Breast epithelium (tissue), 4 donors: ENCODE results near the gene LCE1F. TPM values are rescaled to one million over a fixed set of nuclear protein-coding genes. Genes with fewer than 3 reads are reported as not detected.

Source experiments
- DNase-seq, 2 donors: peaks; one replicate each; pipeline ENCODE4 v3.0.0-alpha.2; 2019; ENCODE audit warnings: low spot score in 2 of 2
- H3K27ac ChIP-seq, 2 donors: fragments of 200-600 bp; sonication (generic) in 1 of 2; one replicate each; pipeline ENCODE4 v1.5.1; 2016 to 2019; ENCODE audit warnings: mild to moderate bottlenecking in 1 of 2
- H3K27me3 ChIP-seq, 2 donors: fragments of 200-600 bp; sonication (generic) in 1 of 2; one replicate each; pipeline versions ENCODE4 v1.5.1 to v1.6.0; 2017 to 2019; ENCODE audit warnings: control low read depth in 1 of 2, mild to moderate bottlenecking in 1 of 2
- H3K36me3 ChIP-seq: fragments of 200-600 bp; one replicate; pipeline ENCODE4 v1.5.1; 2019
- H3K4me1 ChIP-seq, 2 donors: fragments of 200-600 bp; sonication (generic); one replicate each; pipeline ENCODE4 v1.5.1; 2016 to 2019; ENCODE audit warnings: control low read depth in 1 of 2
- H3K4me3 ChIP-seq, 3 donors: fragments of 200-600 bp; sonication (generic); 1 replicate in 2 of 3; 2 replicates in 1 of 3; pipeline ENCODE4 v1.5.1; 2016 to 2019; ENCODE audit warnings: mild to moderate bottlenecking in 3 of 3, moderate library complexity in 2 of 3
- H3K9me3 ChIP-seq, 2 donors: fragments of 200-600 bp; sonication (generic) in 1 of 2; one replicate each; pipeline ENCODE4 v1.5.1; 2016 to 2019; ENCODE audit warnings: control low read depth in 1 of 2
- POLR2A ChIP-seq: fragments of 450-650 bp; IDR thresholded peaks from one replicate; pipeline ENCODE4 v1.6.1; 2016; ENCODE audit warnings: antibody characterized with exemption, mild to moderate bottlenecking, moderate library complexity
- POLR2AphosphoS5 ChIP-seq, 3 donors: sonication (generic); formaldehyde crosslinking; IDR thresholded peaks; one replicate each; pipeline ENCODE4 v1.6.1; 2017; ENCODE audit warnings: antibody characterized with exemption in 3 of 3
- intact Hi-C: fragments of 100-400 bp; cut with DNase I; formaldehyde crosslinking; loops from one replicate; pipeline ENCODE4 v1.15.1; 2023; ENCODE audit warnings: low total_unique reads
- total RNA-seq, 3 donors: library from RNA; depleted of rRNA; stranded (reverse); fragments of >200 nt; gene quantifications; one replicate each; pipeline ENCODE4 v1.1.0, GENCODE V29; 2016
- TF ChIP-seq, protein P1 (sequence below), 3 donors: fragments of 450-650 bp; IDR thresholded peaks; one replicate each; pipeline ENCODE4 v1.5.1; 2016 to 2017; ENCODE audit warnings: antibody characterized with exemption in 3 of 3, mild to moderate bottlenecking in 3 of 3, moderate library complexity in 3 of 3

The LCE1F gene, protein sequence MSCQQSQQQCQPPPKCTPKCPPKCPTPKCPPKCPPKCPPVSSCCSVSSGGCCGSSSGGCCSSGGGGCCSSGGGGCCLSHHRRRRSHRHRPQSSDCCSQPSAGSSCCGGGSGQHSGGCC
- not detected for total RNA-seq

- no peak for TF ChIP-seq POLR2AphosphoS5 (IDR thresholded peaks at IDR 0.05)
- TF ChIP-seq, protein P1, sequence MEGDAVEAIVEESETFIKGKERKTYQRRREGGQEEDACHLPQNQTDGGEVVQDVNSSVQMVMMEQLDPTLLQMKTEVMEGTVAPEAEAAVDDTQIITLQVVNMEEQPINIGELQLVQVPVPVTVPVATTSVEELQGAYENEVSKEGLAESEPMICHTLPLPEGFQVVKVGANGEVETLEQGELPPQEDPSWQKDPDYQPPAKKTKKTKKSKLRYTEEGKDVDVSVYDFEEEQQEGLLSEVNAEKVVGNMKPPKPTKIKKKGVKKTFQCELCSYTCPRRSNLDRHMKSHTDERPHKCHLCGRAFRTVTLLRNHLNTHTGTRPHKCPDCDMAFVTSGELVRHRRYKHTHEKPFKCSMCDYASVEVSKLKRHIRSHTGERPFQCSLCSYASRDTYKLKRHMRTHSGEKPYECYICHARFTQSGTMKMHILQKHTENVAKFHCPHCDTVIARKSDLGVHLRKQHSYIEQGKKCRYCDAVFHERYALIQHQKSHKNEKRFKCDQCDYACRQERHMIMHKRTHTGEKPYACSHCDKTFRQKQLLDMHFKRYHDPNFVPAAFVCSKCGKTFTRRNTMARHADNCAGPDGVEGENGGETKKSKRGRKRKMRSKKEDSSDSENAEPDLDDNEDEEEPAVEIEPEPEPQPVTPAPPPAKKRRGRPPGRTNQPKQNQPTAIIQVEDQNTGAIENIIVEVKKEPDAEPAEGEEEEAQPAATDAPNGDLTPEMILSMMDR (IDR thresholded peaks at IDR 0.05) = no peak
- no peak for TF ChIP-seq POLR2A
- Histone ChIP-seq H3K4me3 (no peak within 1 kb of the TSS), H3K36me3 (no peaks in the 10 kb centered on the region), H3K4me1 (no peaks in the 10 kb centered on the region), H3K27ac (no peak within 1 kb of the TSS), H3K27me3 (no peaks in the 10 kb centered on the region), H3K9me3 (no peaks in the 10 kb centered on the region)
- no peak for DNase-seq
- intact Hi-C loops = no loop called here
Observed at GRCh38 chr1:152774875-152775274, at the start of gene LCE1F. Gene LCE1F, plus strand, starts transcription at chr1:152775140. Its CDS starts 1,232 bp downstream, at chr1:152776372.

GRCh38 chr1:152725261-152725660, 49.7 kb upstream of the LCE1F start:
- Histone ChIP-seq H3K27me3 (no peaks in the 10 kb centered on the region), H3K36me3 (no peaks in the 10 kb centered on the region), H3K4me3 (no peak overlapping the region), H3K27ac (no peak overlapping the region), H3K9me3 (no peaks in the 10 kb centered on the region), H3K4me1 (no peaks in the 10 kb centered on the region)
- intact Hi-C loops = no loop called here
- TF ChIP-seq, protein P1 (IDR thresholded peaks at IDR 0.05) = no peak
- TF ChIP-seq POLR2A (no peak), POLR2AphosphoS5 (IDR thresholded peaks at IDR 0.05) (no peak)
- DNase-seq = no peak

DNA sequence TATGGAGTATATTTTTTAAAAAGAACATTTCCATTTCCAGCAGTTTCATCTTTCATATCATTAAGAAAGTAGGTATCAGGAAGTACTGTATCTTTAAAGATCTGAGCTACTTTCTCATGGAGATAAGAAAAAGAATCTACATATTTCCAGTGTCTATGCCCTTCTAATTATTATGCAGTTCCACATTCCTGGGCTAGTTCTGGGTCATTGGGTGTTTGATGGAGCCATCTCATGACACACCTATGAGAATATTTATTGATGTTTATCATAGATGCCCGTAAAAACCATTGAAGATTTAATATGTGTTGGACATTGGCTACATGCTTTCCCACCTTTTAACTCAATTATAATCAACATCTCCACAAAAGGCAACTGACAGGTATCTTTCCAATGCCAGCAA, 46.0 kb upstream of the LCE1F start:
- H3K4me3 ChIP-seq = no peak overlapping the region
- intact Hi-C loops = no loop called here
- no peak for TF ChIP-seq POLR2AphosphoS5 (IDR thresholded peaks at IDR 0.05)
- no peak for TF ChIP-seq POLR2A
- no peaks in the 10 kb centered on the region for H3K4me1 ChIP-seq
- H3K9me3 ChIP-seq = no peaks in the 10 kb centered on the region
- H3K27ac ChIP-seq = no peak overlapping the region
- H3K27me3 ChIP-seq = peaks cover 0 to 8% of the 10 kb centered on the region in 2 donors
- H3K36me3 ChIP-seq = no peaks in the 10 kb centered on the region
- no peak for DNase-seq

DNA sequence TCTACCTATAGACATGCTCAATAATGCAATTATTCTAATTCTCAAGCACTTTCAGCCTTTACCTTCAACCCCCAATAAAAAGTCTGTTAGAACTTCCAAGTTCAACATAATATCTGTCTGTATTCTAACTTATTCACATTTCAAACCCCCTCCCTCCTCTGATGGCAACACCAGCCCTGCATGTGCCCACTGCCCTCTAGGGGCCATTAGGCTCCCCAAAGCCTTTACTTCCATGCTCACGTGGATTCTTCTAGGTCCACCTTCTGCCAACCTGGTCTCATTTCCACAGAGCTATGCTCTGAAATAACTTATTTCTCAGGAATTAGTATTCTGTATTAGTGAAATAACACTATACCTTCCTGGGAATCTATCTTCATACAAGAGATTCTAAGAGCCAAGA, 39.3 kb upstream of the LCE1F start:
- no peak for DNase-seq
- intact Hi-C loops = no loop called here
- Histone ChIP-seq H3K4me3 (no peak overlapping the region), H3K27me3 (peaks cover 0 to 14% of the 10 kb centered on the region in 2 donors), H3K27ac (no peak overlapping the region), H3K4me1 (no peaks in the 10 kb centered on the region), H3K36me3 (no peaks in the 10 kb centered on the region), H3K9me3 (no peaks in the 10 kb centered on the region)
- no peak for TF ChIP-seq POLR2A
- TF ChIP-seq, protein P1 (IDR thresholded peaks at IDR 0.05) = no peak
- TF ChIP-seq POLR2AphosphoS5 (IDR thresholded peaks at IDR 0.05) = no peak

DNA sequence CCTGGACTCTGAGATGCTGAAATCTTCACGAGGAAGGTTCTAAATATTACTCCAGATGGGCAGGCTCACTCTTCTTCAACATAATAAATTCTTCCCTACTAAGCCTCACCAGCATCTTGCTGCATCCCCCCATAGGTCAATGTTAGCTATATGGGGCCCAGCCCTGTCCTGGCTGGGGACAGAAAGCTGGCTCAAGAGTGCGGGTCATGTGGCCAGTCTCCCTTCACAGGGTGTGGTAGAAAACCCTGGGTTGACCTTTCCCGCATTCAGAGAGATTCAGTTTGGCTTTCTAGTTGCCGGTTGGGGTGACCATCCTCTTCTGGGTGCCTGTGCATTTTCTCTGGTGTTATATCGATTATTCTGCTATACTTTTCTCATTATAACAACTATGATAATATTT, 36.9 kb upstream of the LCE1F start:
- H3K4me1 ChIP-seq = no peaks in the 10 kb centered on the region
- peaks cover 0 to 7% of the 10 kb centered on the region in 2 donors for H3K27me3 ChIP-seq
- H3K4me3 ChIP-seq = no peak overlapping the region
- H3K9me3 ChIP-seq = no peaks in the 10 kb centered on the region
- DNase-seq = no peak
- TF ChIP-seq POLR2A (no peak), POLR2AphosphoS5 (IDR thresholded peaks at IDR 0.05) (no peak)
- TF ChIP-seq, protein P1 (IDR thresholded peaks at IDR 0.05) = no peak
- intact Hi-C loops = no loop called here
- H3K36me3 ChIP-seq = no peaks in the 10 kb centered on the region
- no peak overlapping the region for H3K27ac ChIP-seq

- H3K27ac ChIP-seq = no peak overlapping the region
- intact Hi-C loops = no loop called here
- H3K4me3 ChIP-seq = no peak overlapping the region
- no peaks in the 10 kb centered on the region for H3K4me1 ChIP-seq
- no peak for TF ChIP-seq POLR2A
- TF ChIP-seq POLR2AphosphoS5 (IDR thresholded peaks at IDR 0.05) = no peak
- TF ChIP-seq, protein P1 (IDR thresholded peaks at IDR 0.05) = no peak
- peaks cover 0 to 7% of the 10 kb centered on the region in 2 donors for H3K27me3 ChIP-seq
- H3K36me3 ChIP-seq = no peaks in the 10 kb centered on the region
- H3K9me3 ChIP-seq = no peaks in the 10 kb centered on the region
- DNase-seq = no peak
Observed at GRCh38 chr1:152739841-152740240, 35.1 kb upstream of the LCE1F start.
